ENCODE results near the gene TCF4.

GRCh38 chr18:55584201-55584600, 3.8 kb downstream of the TCF4 start:
- no peak for TF ChIP-seq E2F4 (CRISPR knock-in tag; IDR thresholded peaks at IDR 0.05; ENCODE audit: borderline replicate concordance, low read depth)
- no peak for TF ChIP-seq CTCF (IDR thresholded peaks at IDR 0.05)
- no peak for TF ChIP-seq TEAD4 (CRISPR knock-in tag; IDR thresholded peaks at IDR 0.05)
- TF ChIP-seq ATF3 (CRISPR knock-in tag; conservative IDR thresholded peaks at IDR 0.05): no peak
- TF ChIP-seq FOXP4 (CRISPR knock-in tag; IDR thresholded peaks at IDR 0.05): no peak

Data from WTC11 (cell line).